Measurements from ENCODE around the gene MILR1.

DNA sequence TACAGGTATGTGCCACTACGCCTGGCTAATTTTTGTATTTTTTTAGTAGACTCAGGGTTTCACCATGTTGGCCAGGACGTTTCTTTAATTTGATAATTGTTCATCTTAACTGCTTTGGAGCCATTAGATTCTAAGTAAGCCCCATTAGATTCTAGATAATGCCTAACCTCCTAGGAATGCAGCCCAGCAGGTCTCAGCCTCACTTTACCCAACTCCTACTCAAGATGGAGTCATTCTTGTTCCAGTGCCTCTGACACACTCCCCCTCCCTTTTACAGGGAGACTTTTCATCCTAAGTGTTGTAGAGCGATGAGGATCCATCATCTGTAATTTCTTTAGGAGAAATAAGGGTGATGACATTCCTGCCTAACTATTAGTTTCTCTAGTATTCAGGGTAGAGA, 23.7 kb upstream of the MILR1 start:
- TF ChIP-seq CTCF (IDR thresholded peaks at IDR 0.05) (no peak), POLR2AphosphoS5 (IDR thresholded peaks at IDR 0.05) (no peak)
